ENCODE measurements around the gene KISS1. TPM values are rescaled to one million over a fixed set of nuclear protein-coding genes. Genes with fewer than 3 reads are reported as not detected.

KISS1 gene
- total RNA-seq, 4 donors from 2014 or later = not detected

DNA sequence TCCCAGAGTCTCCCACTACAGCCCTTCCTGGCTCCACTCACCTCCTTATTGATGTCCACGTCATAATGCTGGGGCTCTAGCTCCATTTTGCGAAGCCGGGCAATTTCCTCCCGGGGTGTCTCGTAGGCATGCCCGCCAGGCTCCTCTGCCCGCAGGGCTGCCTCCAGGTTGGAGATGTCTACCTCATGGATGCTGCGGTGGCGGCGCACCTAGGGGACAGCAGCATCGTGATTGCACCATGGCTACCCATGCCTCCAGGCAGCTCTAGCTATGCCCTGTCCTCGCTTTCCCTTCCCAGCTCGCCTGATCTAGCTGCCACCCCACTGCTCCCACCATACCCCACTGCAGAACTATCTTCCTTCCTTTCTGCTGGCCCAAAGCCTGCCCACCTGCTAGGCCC lies 32.6 kb upstream of the KISS1 start:
- no peak for DNase-seq
- no peak overlapping the region for H3K27ac ChIP-seq
- WGBS, 2 donors (ENCODE audit: low coverage in 1 of 2) = 97% methylated on average over 13 of the region's 13 CpGs; no CpG with 5 or more reads in 1 of the 2 donors

GRCh38 chr1:204227996-204228785 lies 31.9 kb upstream of the KISS1 start:
- Histone ChIP-seq H3K27ac (peak overlapping the region in 2 of 4 donors; percentile 65 to 68), H3K4me3 (no peak overlapping the region), H3K27me3 (no peaks in the 10 kb centered on the region), H3K9me3 (no peaks in the 10 kb centered on the region), H3K4me1 (peaks cover 0 to 14% (median 7%) of the 10 kb centered on the region in 4 donors), H3K36me3 (peaks cover 0 to 23% (median 11%) of the 10 kb centered on the region in 4 donors)
- DNase-seq = no peak
- intact Hi-C loops (cut with DNase I; ENCODE audit: low total_unique reads) = no loop called here
- WGBS, 2 donors (ENCODE audit: low coverage in 1 of 2) = 77% methylated on average over 20 of the region's 20 CpGs; no CpG with 5 or more reads in 1 of the 2 donors
- in situ Hi-C loops (cut with MboI; ENCODE audit: low pct_ligation_motif_present in 1 of 4, low pct_unique_long_range_greater_than_20kb in 1 of 4, low sequenced_read_pairs in 3 of 4) = loop anchor here in 1 of 4 donors (10.0 kb wide), 1 partner anchor 137 kb away; no protein-coding TSS in a partner anchor
- TF ChIP-seq EP300 (IDR thresholded peaks at IDR 0.05; ENCODE audit: low read depth) (no peak), POLR2AphosphoS5 (IDR thresholded peaks at IDR 0.05) (no peak), CTCF (IDR thresholded peaks at IDR 0.05) (no peak)

More for the DNA sequence above, 32.6 kb upstream of the KISS1 start:
- Histone ChIP-seq H3K36me3 (peaks cover 0 to 27% (median 11%) of the 10 kb centered on the region in 4 donors), H3K4me1 (peaks cover 0 to 14% (median 7%) of the 10 kb centered on the region in 4 donors), H3K27me3 (no peaks in the 10 kb centered on the region), H3K4me3 (no peak overlapping the region), H3K9me3 (no peaks in the 10 kb centered on the region)
- in situ Hi-C loops (cut with MboI; ENCODE audit: low pct_ligation_motif_present in 1 of 4, low pct_unique_long_range_greater_than_20kb in 1 of 4, low sequenced_read_pairs in 3 of 4) = loop anchor here in 1 of 4 donors (10.0 kb wide), 1 partner anchor 136 kb away; no protein-coding TSS in a partner anchor
- TF ChIP-seq POLR2AphosphoS5 (IDR thresholded peaks at IDR 0.05) (no peak), POLR2A (IDR thresholded peaks at IDR 0.05) (no peak), EP300 (IDR thresholded peaks at IDR 0.05; ENCODE audit: low read depth) (no peak), CTCF (IDR thresholded peaks at IDR 0.05) (no peak)
- intact Hi-C loops (cut with DNase I; ENCODE audit: low total_unique reads) = no loop called here

- in situ Hi-C loops (cut with MboI; ENCODE audit: low pct_ligation_motif_present in 1 of 4, low pct_unique_long_range_greater_than_20kb in 1 of 4, low sequenced_read_pairs in 3 of 4) (loop anchor here in 1 of 4 donors (10.0 kb wide), 1 partner anchor 137 kb away; no protein-coding TSS in a partner anchor), intact Hi-C loops (cut with DNase I; ENCODE audit: low total_unique reads) (no loop called here)
- Histone ChIP-seq H3K36me3 (peaks cover 0 to 23% (median 8%) of the 10 kb centered on the region in 4 donors), H3K9me3 (no peaks in the 10 kb centered on the region), H3K27ac (peak overlapping the region; percentile 52 to 74 (median 66)), H3K27me3 (no peaks in the 10 kb centered on the region), H3K4me1 (peaks cover 0 to 14% (median 7%) of the 10 kb centered on the region in 4 donors), H3K4me3 (no peak overlapping the region)
- no peak for DNase-seq
- 75 to 88% methylated on average over 2 of the region's 2 CpGs for WGBS, 2 donors (ENCODE audit: low coverage in 1 of 2)
- no peak for TF ChIP-seq CTCF (IDR thresholded peaks at IDR 0.05)
- no peak for TF ChIP-seq POLR2A (IDR thresholded peaks at IDR 0.05)
- TF ChIP-seq POLR2AphosphoS5 (IDR thresholded peaks at IDR 0.05) = no peak
- no peak for TF ChIP-seq EP300 (IDR thresholded peaks at IDR 0.05; ENCODE audit: low read depth)
Observed at GRCh38 chr1:204227351-204227750, 31.1 kb upstream of the KISS1 start.

Data from transverse colon (tissue), 4 donors.